Glutamatergic neuron (in vitro differentiated cells): ENCODE results near the gene MPLKIP. TPM values are rescaled to one million over a fixed set of nuclear protein-coding genes. Genes with fewer than 3 reads are reported as not detected.

Experiments
- DNase-seq: peaks from one replicate; pipeline ENCODE4 v3.0.0; 2022
- H3K27ac Mint-ChIP-seq: one replicate; pipeline ENCODE4 v1.8.0; 2020; ENCODE audit warnings: mild to moderate bottlenecking, mixed read lengths, inconsistent platforms; ENCODE audit not compliant: unreplicated experiment
- H3K27me3 Mint-ChIP-seq: one replicate; pipeline ENCODE4 v1.8.0; 2020; ENCODE audit warnings: mild to moderate bottlenecking, moderate library complexity, mixed read lengths, inconsistent platforms; ENCODE audit not compliant: unreplicated experiment
- H3K36me3 Mint-ChIP-seq: one replicate; pipeline ENCODE4 v1.8.0; 2020; ENCODE audit warnings: mild to moderate bottlenecking, mixed read lengths, inconsistent platforms; ENCODE audit not compliant: unreplicated experiment
- H3K4me1 Mint-ChIP-seq: one replicate; pipeline ENCODE4 v1.8.0; 2020; ENCODE audit warnings: mild to moderate bottlenecking, low read depth, mixed read lengths, inconsistent platforms; ENCODE audit not compliant: unreplicated experiment
- H3K4me3 Mint-ChIP-seq: one replicate; pipeline ENCODE4 v1.8.0; 2020; ENCODE audit warnings: mild to moderate bottlenecking, mixed read lengths, inconsistent platforms; ENCODE audit not compliant: unreplicated experiment
- H3K9me3 Mint-ChIP-seq: one replicate; pipeline ENCODE4 v1.8.0; 2020; ENCODE audit warnings: mild to moderate bottlenecking, moderate library complexity, mixed read lengths, inconsistent platforms; ENCODE audit not compliant: unreplicated experiment
- total RNA-seq: library from RNA; stranded (reverse); fragmentation: NEBNext Ultra II Directional; extraction: Animal tissue kit (Norgen Biotek cat#: 25700); gene quantifications from one replicate; pipeline ENCODE4 v1.2.1, GENCODE V29; 2021; ENCODE audit not compliant: unreplicated experiment
- TF ChIP-seq, protein P1 (sequence below): fragments of 200-600 bp; sonication (generic); IDR thresholded peaks from one replicate; pipeline ENCODE4 v1.5.0; 2021; ENCODE audit not compliant: partially characterized antibody, unreplicated experiment

MPLKIP gene
- total RNA-seq, 1 donor from 2014 or later, result 29.9 TPM

DNA sequence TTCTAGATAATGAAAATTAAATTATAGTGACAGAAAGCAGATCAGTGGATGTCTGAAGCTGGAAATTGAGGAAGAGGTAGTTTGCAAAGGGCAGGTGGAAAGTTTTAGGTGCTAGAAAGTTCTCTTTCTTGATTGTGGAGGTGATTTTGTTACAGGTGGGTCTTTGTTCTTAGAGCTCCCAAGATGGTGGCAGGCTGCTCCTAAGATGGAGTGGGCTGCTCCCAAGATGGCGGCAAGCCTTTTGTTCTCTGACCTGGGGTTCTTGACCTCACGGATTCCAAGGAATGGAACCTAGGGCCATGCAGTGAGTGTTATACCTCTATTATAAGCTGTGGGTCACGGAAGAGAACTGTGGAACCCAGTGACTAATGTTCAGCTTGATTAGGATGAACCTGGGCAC lies 32.9 kb upstream of the MPLKIP start:
- TF ChIP-seq, protein P1, sequence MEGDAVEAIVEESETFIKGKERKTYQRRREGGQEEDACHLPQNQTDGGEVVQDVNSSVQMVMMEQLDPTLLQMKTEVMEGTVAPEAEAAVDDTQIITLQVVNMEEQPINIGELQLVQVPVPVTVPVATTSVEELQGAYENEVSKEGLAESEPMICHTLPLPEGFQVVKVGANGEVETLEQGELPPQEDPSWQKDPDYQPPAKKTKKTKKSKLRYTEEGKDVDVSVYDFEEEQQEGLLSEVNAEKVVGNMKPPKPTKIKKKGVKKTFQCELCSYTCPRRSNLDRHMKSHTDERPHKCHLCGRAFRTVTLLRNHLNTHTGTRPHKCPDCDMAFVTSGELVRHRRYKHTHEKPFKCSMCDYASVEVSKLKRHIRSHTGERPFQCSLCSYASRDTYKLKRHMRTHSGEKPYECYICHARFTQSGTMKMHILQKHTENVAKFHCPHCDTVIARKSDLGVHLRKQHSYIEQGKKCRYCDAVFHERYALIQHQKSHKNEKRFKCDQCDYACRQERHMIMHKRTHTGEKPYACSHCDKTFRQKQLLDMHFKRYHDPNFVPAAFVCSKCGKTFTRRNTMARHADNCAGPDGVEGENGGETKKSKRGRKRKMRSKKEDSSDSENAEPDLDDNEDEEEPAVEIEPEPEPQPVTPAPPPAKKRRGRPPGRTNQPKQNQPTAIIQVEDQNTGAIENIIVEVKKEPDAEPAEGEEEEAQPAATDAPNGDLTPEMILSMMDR, result no peak
- H3K27me3 Mint-ChIP-seq, result no peaks in the 10 kb centered on the region
- no peak overlapping the region for H3K4me3 Mint-ChIP-seq
- H3K4me1 Mint-ChIP-seq, result no peaks in the 10 kb centered on the region
- H3K9me3 Mint-ChIP-seq, result no peaks in the 10 kb centered on the region
- no peak overlapping the region for H3K27ac Mint-ChIP-seq
- DNase-seq, result no peak
- no peaks in the 10 kb centered on the region for H3K36me3 Mint-ChIP-seq

DNA sequence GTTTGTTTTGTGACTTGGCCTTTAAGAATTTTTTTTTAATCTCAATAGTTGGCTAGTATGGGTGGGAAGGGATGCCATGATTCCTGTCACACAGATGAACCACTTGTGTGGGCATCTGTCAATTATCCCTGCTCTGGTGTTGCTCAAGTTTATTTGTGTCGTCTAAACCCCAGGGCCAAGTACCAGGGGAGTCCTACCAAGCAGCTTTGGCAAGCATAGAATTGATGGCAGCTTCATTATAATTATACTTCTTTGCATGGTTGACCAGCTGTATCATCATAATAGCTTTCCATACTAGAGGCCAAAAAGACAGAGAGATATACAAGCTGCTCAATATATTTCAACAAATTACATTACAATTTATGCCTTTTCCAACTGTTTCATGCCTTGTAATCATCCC lies 30.8 kb upstream of the MPLKIP start:
- H3K27me3 Mint-ChIP-seq, result no peaks in the 10 kb centered on the region
- no peaks in the 10 kb centered on the region for H3K9me3 Mint-ChIP-seq
- TF ChIP-seq, protein P1, result no peak
- no peak overlapping the region for H3K27ac Mint-ChIP-seq
- no peak for DNase-seq
- no peak overlapping the region for H3K4me3 Mint-ChIP-seq
- H3K36me3 Mint-ChIP-seq, result no peaks in the 10 kb centered on the region
- H3K4me1 Mint-ChIP-seq, result no peaks in the 10 kb centered on the region

DNA sequence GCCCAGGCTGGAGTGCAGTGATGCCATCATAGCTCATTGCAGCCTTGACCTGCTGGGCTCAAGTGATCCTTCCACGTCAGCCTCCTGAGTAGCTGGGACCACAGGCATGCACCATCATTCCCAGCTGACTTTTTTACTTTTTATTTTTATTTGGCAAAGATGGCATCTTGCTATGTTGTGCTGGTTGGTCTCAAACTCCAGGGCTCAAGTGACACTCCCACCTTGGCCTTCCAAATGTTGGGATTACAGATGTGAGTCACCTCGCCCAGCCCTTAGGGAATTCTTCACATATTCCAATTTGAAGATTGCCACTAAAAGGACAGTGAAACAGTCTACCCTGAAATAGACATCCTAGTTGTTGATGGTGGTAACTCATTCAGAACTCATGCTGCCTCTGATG lies 28.1 kb upstream of the MPLKIP start:
- H3K36me3 Mint-ChIP-seq, result no peaks in the 10 kb centered on the region
- no peak for DNase-seq
- no peak overlapping the region for H3K27ac Mint-ChIP-seq
- no peaks in the 10 kb centered on the region for H3K27me3 Mint-ChIP-seq
- TF ChIP-seq, protein P1, result no peak
- no peaks in the 10 kb centered on the region for H3K9me3 Mint-ChIP-seq
- no peak overlapping the region for H3K4me3 Mint-ChIP-seq
- no peaks in the 10 kb centered on the region for H3K4me1 Mint-ChIP-seq

DNA sequence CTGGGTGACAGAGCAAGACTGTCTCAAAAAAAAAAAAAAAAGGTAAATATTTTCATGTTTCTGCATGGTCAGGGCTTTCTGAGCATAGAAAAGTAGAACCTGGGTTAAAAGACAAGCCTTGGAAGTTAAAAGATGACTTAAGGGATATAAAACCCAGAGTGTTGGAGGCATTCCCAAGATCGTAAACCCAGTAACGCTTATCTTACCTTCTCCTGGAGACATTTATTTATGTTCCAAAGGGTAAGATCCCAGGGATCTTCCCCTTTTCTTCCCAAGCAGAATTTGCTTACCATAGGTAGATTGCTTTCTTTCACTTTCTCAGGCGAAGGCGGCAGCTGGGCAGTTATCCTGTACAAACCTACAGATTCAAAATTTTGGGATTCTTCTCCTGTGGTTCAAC lies 22.6 kb upstream of the MPLKIP start:
- TF ChIP-seq, protein P1, result no peak
- Mint-ChIP-seq H3K4me3 (no peak overlapping the region), H3K27me3 (no peaks in the 10 kb centered on the region), H3K4me1 (no peaks in the 10 kb centered on the region), H3K27ac (no peak overlapping the region), H3K36me3 (no peaks in the 10 kb centered on the region), H3K9me3 (no peaks in the 10 kb centered on the region)
- DNase-seq, result no peak

DNA sequence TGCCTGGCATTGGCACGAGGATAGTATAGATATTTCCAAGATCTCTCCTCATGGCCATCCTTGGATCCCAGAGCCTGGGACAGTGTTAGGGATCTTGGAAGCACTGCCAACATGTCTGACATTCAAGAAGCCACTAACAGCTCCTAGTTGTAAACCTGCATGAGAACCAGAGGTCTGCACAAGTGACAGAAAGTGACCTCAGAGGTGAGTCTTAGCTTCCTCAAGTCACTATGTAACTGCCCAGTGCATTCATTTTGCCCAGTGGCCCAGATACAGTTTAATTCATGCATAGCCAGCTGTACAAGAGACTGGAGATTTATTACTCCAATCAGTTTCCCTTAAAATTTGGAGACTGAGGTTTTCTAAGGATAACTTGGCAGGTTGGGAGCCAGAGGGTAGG lies 17.1 kb upstream of the MPLKIP start:
- Mint-ChIP-seq H3K9me3 (no peaks in the 10 kb centered on the region), H3K4me3 (no peak overlapping the region), H3K27me3 (peaks cover 2% of the 10 kb centered on the region), H3K4me1 (no peaks in the 10 kb centered on the region), H3K36me3 (peaks cover 11% of the 10 kb centered on the region), H3K27ac (no peak overlapping the region)
- no peak for DNase-seq
- TF ChIP-seq, protein P1, result no peak
